Hepatic stellate cell (primary cell): ENCODE measurements around the gene CCR9.
A peak's percentile ranks its signal among the peaks of the same experiment; 100 is the strongest.

Source experiments
- DNase-seq: peaks from one replicate; pipeline ENCODE4 v3.0.0; 2011; ENCODE audit warnings: low spot score

Gene CCR9

GRCh38 chr3:45872569-45872968, 13.8 kb upstream of the CCR9 start:
- DNase-seq = no peak

DNA sequence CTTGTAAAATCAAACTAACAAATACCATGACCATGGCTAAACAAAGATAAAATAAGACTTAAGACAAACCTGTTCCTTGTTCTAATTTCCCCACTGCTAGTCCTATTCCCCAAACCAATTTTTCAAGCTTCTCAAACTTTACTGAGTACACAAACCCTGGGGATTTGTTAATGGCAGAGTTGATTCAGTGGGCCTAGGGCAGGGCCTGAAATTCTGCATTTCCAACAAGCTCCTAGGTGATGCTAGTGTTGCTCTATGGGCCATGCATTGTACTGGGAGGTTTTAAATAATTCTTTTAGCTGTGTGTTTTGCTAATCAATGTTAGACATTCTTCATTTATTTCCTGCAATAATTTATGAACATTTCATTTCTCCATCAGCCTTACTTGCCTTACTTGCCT, 13.3 kb upstream of the CCR9 start:
- no peak for DNase-seq

- DNase-seq = no peak
These were observed 12.7 kb upstream of the CCR9 start for GRCh38 chr3:45873638-45874037.

- DNase-seq = no peak
These were observed 11.5 kb upstream of the CCR9 start for GRCh38 chr3:45874677-45875346.

GRCh38 chr3:45878124-45878523, 8.2 kb upstream of the CCR9 start:
- no peak for DNase-seq

GRCh38 chr3:45880725-45881077, 5.6 kb upstream of the CCR9 start:
- DNase-seq = no peak

DNA sequence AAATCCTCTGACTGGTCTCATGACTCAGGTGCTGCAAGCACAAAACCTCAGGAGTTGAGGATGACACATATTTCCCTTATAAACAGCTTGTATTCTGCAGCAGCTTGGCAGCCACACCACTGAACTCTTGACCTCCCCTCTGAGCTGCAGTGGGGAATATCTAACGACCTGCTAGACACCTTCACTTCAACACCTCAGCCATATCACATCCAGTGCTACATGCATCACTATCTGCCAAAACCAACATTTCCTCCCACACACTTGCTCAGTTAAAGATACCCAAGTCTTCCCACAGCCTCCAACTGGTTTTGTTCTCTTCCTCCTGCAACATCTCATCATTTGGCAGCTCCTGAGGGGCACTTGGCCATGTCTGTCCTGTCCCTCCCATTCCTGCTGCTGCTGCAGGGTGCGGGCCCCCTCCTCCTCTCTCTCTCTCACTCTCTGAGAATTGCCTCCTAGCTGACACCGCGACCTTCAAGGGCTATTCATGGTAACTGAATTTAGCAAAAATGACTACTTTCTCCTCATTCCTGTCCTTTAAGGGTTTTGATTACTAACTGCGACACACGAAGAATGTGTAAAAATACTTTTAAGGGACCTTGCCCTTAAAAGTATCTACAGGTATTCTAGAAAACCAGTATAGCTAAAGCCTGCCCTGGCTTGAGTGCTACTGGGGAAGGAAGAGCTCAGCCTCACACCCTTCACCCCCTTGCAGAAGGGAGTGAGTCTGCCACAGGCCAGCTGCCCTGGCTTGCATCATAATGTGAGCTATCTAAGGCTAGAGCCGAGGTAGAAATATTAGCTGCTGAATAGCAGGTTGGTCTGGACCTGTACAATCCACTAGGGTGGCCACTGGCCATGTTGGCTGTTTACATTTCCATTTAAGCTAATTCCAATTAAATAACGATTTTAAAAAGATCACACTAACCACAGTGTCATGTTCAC, 5.0 kb upstream of the CCR9 start:
- DNase-seq = no peak

- DNase-seq = no peak
These were observed 1.8 kb upstream of the CCR9 start for GRCh38 chr3:45884368-45885201.

DNA sequence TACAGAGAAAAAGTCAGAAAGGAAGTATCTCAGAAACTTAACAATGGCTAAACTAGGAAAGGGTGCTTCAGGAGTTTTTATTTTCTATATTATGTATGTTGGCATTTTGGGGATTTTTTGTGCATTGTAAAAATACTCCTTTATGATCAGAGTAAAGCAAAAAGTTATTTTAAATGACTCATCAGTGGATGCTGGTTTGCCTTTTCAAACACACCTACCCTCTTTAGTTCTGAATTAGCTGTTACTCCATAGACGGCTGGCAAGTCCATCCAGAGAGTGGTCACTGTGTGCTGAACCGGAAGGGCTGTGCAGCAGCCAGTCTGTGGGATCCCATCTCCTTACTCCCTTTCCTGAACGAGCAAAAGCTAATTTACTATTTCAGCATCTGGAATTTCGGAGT, 942 bp downstream of the CCR9 start:
- DNase-seq = no peak

- DNase-seq = no peak
These were observed 1.6 kb downstream of the CCR9 start for GRCh38 chr3:45887759-45888511.

DNA sequence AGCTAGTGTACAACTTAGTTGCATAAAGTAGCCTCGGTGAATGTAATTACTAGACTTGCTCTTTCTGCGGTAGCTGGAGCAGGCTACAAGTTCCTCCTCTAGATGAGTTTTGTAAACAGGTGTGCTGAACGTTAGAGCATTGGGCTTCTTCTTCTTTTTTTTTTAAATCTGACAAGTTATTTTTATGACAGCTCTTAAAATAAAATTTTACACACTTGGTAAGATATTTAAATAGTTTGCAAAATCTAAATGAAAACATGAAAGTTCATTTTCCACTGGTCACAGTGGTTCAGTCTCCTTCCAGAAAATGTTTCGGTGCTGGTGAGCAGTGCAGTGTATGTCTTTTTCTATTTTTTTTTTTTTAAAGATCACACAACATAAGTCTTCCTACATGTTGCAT, 3.0 kb downstream of the CCR9 start:
- DNase-seq = no peak

- DNase-seq = no peak
These were observed 4.1 kb downstream of the CCR9 start for GRCh38 chr3:45890405-45890804.

GRCh38 chr3:45892161-45892560, 5.8 kb downstream of the CCR9 start:
- DNase-seq = no peak

- no peak for DNase-seq
These were observed 7.7 kb downstream of the CCR9 start for GRCh38 chr3:45894015-45894414.

DNA sequence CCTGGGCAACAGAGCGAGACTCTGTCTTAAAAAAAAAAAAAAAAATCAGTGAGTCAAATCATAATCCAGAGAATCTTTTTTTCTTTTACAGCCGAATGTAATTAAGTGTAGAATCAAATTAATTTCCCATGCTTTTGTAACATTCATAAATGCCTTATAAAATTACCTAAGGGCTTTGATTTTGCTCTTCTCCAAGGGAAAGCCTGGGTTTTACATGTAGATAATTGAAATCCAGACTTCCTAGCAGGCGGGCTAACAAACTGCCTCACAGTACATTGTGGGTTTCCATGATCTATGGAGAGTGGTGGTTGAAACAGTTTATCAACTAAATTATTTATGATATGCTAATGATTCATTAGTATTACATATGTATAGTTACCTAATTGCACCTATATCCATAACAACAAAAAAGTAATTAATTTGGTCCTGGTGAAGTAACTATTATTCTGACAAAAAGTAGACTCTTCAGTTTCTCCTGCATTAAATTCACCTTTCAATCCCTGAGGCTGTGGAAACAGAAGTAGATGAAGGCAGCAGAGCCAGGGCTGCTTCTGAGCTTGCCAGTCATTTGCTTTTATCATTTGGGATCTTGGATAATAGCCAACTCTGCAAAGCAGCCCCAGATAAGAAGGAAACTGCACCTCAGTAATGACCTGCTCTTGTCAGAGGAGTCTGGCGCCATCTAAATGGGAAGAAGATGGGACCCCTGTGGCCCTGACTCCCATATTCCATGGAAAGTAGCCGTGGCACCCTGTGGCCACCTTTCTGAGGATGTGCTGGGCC, 9.5 kb downstream of the CCR9 start:
- no peak for DNase-seq

- peak; percentile 29 for DNase-seq
These were observed 10.6 kb downstream of the CCR9 start for GRCh38 chr3:45896956-45897355.

- DNase-seq = no peak
These were observed 18.6 kb downstream of the CCR9 start for GRCh38 chr3:45904931-45905330.

- DNase-seq = no peak
These were observed 19.4 kb downstream of the CCR9 start for GRCh38 chr3:45905755-45906154.

DNA sequence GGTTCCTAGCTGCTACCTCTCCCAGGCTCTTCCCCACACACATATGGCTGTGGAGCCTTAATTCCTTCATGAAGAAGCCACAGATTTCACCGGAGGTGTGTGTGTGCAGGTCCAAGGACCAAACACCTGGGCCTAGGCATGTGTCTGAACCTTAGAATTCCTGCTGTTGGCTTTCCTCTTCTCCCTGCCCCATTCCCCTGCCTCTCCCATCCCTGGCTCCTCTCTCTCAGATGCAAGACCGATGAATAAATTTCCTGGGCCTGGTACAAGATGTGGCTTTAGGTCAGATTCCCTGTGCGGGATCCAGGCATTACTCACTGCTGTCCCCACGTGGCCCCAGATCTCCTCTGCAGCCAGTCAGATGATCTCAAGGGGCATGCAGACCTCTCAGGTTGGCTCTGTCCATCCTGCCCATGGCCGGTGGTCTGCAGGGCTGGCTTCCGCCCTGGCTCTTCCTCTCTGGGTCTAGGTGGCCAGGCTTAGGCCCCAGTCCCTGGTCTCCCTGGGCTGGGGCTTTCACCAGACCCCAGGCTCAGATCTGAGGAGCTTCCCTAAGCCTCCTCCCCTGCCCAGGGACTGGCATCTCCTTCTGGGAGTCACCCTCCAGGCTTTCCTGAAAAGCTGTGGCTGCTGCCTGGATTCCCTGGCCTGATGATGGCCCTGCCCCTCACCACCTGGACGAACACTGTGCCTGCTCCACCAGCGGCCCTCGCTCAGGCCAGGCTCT, 20.5 kb downstream of the CCR9 start:
- DNase-seq = peak; percentile 67
